COLO829 (cell line): ENCODE measurements around the gene DENND1A.

Experiments
- DNase-seq: peaks from one replicate; pipeline ENCODE4 v3.0.0; 2012; ENCODE audit warnings: low spot score

Gene DENND1A

DNA sequence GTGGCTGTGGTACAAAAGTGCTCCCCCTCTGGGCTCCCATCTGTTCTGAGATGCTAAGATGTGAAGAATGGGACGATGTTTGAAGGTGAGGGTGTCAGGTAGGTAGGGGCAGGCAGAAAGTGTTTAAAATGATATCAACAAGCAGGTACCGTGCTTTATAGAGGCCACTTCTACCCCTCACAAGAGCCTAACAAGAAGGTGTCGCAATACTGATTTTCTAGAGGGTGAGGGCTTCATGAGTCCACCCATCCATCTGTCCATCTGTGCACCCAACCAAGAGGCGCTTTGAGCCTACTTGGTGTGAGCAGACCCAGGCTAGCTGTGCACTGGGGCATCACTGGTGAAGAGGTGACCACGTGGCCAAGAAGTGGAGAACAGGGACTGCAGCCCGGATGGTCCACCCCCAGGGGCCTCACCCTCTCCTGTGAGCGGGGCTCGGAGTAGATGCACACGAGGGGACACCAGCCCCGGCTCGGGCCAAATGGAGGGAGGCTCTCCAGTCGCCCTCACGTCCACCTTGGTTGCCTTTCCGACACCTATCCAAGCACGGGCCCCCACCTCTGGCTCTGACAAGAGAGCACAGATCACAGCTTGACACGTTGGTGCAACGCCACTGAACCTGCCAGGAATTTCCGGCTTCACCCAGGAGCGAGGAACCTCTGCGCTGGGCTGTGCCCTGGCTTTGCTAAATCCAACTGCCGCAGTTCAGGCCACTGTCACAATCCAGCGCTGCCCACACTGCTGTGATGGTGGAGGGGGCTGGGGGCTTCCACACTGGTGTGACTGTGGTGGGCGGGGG, 539.4 kb downstream of the DENND1A start:
- DNase-seq, result no peak

DNA sequence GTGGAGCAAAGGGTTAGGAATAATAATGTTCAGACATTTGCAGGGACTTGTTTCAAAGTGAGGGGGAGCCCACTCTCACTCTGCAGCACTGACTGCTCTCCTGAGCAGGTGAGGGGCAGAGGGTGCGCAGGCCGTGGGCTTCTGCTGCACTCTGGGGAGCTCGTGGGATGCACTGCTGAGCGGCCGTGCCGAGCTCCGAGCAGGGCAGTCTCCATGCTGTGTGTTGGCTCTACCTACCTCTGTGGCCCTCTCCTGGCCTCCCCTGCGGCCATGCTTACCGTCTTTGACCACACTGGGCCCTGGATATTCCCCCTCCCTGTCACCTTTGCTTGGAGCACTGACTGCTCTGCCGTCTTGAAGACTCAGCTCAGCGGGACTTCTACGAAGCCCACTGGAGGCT, 540.2 kb downstream of the DENND1A start:
- DNase-seq, result no peak

DNA sequence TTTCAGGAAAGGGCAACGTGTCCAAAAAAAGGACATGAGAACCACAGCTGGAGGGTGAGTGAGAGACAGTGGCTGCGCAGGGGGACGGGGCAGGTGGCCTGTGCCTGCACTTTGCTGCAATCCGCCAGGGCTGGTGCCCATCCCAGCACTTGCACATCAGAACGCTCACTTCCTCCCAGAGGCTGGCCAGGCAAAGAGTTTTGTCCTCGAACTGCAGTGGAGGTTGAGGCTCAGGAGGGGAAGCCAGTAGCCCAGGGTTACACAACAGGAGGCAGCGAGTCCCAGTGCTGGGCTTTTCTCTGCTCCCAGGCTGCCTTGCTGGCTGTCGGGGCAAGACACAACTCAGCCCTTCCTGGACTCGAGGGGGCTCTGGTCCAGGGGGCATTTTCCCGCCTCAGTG, 540.9 kb downstream of the DENND1A start:
- no peak for DNase-seq

DNA sequence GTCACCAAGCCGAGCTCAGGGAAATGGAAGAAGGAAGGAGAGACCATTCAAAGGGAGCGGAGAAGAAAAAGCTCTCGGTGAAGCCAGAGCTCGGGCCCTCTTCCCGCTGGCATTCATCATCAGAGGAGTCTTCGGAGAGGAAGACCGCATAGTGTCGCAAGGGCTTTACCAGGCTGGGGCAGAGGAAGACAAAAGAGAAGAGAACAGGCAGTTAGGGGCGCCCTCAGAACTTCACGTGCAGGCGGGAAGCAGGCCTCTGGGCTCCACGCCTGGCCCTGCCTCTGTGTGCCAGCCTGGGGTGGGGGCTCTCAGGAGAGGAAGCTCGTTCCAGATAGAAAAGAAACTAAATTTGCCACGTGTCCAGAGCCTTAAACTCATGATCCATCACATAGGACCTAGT, 542.2 kb downstream of the DENND1A start:
- DNase-seq, result no peak

DNA sequence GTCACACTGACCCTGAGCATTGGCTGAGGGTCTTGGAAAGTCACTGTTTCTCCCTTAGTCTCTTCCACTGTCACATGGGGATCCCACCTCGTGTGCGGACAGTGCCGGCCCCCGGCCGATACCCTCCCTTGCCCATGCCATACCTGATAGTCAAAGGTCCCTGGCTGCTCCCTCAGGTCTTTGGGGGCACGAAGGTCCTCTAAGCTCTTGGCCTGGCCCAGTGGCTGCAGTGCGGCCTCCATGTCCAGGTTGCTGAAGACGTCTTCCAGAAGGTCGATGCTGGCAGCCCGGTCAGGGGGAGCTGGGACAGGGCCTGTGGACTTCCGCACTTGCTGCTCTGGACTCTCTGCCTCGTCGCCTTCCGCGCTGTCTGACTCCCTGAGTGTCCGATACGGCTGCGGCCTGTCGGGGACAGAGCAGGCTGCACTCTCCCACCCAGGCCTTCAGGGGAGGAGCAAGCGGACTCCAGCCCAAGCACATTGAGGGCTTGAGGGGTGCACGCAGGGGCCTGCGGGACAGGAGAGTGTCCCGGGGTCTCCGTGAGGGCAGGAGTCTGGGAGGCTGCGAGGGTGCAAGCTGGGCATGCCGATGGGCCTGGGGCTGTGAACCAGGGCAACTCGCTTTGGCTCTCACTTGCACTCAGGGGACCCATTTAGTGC, 546.3 kb downstream of the DENND1A start:
- no peak for DNase-seq

DNA sequence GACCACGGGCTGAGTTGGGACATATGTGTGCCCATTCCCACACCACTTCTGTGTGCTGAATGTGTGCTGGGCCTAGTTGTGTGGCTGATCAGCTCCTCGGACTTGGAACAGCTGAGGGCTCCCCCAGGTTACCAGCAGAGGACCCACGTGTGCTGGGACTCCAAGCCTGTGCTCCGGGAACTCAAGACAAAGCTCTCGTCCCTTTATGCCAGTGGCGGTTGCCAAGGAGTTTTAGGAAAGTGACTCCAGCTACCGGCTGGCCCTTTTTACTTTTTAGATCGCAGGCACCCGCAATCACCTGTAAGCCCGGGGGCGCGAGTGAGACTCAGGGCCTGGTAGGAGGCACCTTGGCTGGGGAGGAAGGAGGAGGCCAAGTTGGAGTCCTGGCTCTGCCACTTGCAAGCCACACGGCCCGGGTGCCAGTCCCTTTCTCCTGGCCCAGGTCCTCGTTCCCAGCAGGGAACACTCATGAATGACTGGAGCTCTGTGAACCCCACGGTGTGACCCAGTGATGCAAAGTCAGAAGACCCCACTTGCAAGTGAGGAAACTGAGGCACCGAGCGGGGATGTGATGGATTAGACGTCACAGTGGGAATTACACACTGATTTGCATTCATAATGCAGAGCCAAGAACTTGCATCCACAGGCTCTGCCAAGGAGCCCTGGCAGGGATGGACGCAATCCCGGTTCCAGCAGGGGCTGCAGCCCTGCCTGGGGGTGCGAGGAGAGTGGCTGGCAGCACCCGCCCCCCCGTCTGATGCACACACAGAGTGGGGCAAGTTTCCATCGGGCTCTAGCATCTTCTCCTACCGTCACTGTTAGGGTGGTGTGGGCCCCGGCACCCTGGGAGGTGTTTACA, 547.0 kb downstream of the DENND1A start:
- no peak for DNase-seq

DNA sequence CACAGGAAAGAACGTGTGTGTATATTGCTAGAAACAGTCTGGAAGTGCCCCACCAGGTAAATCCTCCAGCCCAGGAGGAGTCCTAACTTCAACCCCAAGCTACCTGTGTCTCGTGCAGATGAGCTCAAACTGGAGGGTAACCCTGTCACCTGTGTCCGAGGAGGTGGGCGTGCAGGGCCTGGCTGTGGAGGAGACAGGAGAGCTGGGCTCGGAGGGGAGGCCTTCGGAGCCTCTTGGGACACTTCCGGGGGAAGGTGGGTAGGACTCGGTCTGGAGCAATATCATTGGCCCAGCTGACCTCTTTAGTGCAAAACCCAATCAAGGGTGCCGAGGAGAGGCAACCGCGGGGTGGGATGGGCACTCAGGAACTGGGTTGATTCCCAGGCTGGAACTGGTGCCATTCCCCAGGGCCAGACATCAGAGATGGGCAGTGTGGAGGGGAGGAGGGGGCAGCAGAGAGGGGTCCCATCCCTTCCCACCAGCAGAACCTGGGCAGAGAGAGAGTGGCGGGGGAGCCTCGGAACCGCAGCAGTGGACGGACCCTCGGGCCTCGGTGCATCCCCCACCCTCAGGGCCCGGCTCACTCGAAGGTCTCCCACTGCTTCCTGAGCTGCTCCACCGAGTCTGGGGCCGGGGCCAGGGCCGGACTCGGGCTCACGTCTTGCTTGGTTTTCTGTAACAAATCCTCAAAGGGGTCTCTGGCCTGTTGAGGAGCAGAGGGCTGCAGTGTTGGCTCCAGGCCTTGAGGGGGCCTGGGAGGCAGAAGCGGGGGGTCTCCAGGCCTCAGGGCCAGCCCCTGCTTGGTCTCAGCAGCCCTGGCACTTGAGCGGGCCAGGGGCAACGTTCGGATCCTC, 548.8 kb downstream of the DENND1A start:
- DNase-seq, result no peak

DNA sequence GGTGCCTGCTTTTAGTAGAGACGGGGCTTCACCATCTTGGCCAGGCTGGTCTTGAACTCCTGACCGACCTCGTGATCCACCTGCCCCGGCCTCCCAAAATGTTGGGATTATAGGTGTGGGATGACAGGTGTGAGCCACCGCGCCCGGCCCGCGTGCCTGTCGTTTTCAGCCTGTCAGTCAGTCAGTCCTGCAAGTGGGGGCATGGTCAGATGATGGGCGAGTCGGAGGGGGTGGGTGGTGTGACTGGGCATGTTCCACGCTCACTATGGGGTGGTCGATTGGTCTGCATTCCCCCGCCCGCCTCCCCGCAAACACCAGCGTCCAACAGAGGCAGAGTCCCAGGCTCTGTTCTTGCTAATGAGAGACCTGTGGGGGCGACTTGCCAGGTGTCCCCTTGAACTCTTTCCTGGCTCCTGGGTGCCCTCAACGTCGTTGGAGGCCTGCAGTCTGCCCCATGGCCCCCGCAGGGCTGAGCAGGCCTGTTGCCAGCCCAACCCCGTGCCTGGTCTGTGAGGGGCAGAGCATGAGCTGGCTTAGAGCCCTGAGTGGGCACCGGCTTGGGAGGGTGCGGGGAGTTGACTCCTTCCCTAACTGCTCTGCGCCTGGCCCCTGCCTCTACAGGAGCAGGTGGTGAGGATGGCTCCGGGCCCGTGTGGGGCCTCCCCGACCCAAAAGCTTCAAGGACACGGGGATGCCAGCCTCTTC, 550.8 kb downstream of the DENND1A start:
- DNase-seq, result no peak

DNA sequence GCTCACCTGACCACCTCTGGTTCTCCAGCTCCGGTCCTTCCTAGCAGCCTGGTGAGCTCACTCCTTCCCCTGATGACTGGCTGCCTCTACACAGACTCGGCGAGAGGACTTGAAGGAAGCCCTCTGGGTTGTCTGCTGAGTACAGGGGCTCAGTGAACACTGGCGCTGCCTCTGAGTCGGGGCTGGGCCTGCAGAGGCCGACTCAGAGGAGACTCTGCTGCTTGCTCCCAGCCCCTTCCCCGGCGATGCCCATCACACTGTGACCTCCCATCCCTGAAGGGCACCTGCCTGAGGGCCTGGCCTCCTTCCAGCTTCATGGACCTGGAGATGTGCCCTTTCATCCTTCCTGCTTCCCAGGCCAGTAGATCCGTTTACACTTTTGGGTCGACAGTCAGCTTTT, 551.9 kb downstream of the DENND1A start:
- no peak for DNase-seq

DNA sequence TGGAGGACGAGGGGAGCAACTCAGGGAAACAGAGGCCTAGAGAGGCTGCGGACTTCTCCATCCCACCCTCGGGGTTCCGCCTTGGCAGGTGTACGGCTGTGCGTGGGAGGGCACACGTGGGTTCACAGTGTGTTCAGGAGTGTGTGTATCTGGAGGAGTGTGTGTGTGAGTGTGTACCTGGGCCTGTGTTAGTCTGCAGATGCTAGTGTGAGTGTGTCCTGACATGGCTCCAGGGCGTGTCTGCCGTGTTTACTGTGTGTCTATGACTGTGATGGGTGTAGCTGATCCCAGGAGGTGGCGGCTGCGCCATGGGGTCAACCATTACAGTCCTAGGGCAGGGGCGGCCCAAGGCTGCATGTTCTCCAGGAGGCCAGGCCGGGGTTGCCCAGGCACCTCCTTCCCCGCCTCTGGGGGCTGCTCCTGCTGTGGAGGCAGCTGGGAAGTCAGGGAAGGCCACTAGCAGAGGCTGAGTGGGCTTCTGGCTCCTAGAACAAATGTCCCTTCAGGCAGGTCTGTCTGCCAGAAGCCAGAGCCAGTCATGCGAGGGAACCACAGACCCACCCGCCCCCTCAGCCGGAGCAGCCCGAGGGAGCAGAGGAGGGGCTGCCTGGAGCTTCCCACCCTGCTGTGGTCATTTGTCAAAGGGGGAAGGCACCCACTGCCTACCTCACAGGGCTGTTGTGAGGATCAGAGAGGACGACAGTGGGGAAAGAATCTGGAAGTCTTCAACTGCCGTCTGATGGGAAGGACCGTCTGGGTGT, 552.5 kb downstream of the DENND1A start:
- DNase-seq, result no peak

DNA sequence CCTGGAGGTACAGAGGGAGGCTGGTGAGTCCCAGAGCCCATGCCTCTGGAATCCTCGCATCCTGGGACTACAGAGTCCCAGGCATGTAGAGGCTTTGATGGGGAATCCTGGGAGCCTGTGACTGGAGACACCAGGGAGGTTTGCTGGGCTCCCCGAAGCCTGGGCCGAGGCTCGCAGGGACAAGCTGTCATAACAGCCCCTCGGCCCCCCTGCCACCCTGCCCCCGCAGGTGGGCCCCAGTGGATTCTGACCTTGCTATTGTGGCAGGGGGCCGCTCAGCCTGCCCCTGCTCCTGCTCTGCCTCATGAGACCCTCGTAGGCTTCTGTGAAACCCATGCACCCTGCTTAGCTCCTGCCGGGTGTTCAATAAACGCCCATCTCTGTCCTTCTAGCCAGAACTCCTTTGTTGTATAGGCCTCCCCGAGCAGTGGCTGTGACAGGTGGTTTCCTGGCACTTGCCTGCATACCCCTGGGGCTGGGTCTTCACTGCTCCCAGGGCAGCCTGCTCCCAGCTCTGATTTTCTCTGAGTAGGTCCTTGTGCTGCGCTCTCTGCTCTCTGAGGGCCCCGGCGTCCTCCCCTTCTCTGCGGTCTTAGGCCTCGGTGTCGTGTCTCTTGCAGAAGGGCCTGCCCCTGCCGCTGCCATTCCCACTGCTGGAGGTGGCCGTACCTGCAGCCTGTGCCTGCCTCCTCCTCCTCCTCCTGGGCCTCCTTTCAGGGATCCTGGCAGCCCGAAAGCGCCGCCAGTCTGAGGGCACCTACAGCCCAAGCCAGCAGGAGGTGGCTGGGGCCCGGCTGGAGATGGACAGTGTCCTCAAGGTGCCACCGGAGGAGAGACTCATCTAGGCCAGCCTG, 553.5 kb downstream of the DENND1A start:
- no peak for DNase-seq

DNA sequence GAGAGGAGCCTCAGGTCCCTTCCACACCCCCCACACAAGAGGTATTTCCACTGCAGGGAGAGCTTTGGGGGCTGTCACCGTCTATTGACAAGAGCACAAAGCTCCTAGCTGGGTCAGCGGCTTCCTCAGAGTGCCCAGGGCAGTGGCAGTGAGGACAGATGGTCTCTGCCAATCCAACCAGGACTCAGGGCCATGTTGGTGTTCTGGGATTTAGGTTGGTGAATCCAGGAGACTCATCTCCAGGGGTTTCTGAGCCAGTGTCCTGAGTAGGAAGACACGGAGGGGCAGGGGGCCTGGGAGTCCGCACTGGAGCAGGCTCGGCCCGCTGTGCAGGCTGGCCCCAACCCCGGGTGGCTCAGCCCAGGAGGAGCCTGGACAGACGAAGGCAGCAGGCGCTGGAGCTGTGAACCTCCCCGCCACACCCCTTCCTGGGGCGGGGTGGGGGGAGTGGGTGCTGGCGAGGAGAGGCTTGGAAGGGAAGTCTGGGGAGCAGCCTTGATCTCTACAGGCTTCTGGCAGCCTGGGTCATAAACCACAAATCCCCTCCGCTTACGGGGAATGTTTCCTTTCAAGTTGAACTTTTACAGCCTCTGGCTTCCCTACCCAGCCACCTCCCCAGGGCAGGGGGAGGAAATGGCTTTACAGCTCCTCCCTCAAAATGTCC, 554.3 kb downstream of the DENND1A start:
- no peak for DNase-seq

DNA sequence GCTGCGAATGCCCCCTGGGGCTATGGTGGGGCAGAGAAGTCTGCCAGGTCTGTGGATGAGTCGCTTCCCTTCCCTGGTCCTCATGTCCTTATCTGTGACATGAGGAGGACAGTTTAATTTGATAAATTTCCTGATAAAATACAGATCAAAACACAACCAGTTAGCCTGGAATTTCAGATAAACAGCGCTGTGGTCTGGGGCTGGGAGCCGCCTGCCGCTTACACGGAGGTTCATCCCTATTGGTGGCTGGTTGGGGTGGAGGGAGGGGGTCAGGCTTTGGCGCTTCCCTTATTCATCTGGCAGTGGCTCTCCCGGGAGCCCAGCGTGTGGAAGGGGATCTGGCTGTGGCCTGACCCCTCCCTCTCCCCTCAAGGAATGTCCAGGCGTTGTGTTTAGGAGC, 556.0 kb downstream of the DENND1A start:
- DNase-seq, result no peak

DNA sequence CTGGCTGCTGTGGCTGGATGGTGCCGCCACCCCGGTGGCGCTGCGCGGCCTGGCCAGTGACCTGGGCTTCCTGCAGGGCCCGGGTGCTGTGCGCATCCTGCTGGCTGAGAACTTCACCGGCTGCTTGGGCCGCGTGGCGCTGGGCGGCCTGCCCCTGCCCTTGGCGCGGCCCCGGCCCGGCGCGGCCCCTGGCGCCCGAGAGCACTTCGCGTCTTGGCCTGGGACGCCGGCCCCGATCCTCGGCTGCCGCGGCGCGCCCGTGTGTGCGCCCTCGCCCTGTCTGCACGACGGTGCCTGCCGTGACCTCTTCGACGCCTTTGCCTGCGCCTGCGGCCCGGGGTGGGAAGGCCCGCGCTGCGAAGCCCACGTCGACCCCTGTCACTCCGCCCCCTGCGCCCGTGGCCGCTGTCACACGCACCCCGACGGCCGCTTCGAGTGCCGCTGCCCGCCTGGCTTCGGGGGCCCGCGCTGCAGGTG, 556.4 kb downstream of the DENND1A start:
- DNase-seq, result no peak

DNA sequence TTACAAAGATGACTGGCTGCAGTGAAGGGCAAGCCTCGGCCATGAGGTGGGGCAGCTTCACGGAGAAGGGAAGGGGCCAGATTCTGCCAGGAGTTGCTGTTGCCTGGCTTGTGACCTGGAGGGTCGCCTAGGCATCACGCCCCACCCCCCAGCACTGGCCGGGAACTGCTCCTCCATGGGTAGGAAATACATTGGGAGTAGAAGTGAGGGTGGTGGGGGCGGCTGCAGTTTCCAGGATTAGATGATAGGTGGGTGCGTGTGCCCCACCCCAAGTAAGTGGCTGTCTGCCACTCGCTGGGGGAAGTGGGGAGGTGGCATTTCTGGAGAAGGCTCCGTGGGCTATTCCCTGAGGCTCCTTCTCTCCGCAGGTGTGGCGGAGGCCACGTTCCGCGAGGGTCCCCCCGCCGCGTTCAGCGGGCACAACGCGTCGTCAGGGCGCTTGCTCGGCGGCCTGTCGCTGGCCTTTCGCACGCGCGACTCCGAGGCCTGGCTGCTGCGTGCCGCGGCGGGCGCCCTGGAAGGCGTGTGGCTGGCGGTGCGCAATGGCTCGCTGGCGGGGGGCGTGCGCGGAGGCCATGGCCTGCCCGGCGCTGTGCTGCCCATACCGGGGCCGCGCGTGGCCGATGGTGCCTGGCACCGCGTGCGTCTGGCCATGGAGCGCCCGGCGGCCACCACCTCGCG, 557.0 kb downstream of the DENND1A start:
- DNase-seq, result no peak

DNA sequence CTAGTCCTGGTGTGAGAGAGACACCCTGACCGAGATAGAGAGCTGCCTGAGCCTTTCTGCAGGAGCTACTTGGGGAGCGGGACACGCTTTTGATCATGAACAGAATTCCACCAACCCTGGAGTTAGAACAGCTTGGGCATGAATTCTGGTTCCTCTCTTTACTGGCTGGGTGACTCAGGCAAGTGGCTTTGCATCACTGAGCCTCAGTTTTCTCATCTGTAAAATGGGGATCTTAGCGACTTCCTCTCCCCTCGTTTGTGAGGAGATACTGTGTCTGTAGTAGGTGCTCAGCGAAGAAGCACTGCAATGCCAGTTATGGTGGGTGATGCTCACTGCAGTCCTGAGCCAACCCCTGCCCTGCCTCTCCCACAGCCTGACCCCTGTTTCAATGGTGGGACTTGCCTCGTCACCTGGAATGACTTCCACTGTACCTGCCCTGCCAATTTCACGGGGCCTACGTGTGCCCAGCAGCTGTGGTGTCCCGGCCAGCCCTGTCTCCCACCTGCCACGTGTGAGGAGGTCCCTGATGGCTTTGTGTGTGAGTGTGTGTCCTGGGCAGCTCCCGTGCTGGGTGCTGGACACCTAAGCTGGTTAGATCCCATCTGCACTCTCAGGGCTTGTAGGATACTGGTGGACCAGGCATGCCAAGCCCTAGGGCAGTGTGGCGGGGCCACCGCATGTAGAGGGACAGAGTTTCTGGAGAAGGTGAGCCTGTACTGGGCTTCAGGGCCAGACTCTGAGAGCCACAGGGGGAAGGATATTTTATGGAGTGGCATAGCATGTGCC, 557.9 kb downstream of the DENND1A start:
- no peak for DNase-seq

DNA sequence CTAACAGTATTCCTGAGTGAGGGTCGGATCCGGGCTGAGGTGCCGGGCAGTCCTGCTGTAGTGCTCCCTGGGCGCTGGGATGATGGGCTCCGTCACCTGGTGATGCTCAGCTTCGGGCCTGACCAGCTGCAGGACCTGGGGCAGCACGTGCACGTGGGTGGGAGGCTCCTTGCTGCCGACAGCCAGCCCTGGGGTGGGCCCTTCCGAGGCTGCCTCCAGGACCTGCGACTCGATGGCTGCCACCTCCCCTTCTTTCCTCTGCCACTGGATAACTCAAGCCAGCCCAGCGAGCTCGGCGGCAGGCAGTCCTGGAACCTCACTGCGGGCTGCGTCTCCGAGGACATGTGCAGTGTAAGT, 558.7 kb downstream of the DENND1A start:
- no peak for DNase-seq
